ELF-1 (cell line): ENCODE measurements around the gene C8B.

Experiments used
- DNase-seq: peaks from one replicate; pipeline ENCODE4 v3.0.0-alpha.2; 2016; ENCODE audit warnings: low read depth, low spot score

Gene C8B

GRCh38 chr1:56972976-56973375, 7.2 kb upstream of the C8B start:
- no peak for DNase-seq

DNA sequence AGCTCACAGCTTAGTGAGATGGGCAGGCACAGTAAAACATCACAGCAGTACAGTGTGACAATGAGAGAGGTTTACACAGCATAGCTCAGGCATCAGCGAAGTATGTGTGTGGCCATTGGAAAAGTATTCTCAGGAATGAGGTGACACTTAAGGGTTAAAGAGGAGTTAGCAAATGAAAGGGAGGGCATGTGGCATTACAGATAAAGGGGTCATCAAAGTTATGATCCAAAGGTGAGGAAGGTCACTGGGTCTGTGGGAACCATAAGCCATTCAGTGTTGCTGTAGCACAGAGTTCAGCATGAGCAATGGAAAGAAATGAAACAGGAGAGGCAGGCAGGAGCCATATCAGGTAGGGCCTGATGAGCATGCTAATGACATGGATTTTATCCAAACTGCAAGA, 4.5 kb upstream of the C8B start:
- no peak for DNase-seq

DNA sequence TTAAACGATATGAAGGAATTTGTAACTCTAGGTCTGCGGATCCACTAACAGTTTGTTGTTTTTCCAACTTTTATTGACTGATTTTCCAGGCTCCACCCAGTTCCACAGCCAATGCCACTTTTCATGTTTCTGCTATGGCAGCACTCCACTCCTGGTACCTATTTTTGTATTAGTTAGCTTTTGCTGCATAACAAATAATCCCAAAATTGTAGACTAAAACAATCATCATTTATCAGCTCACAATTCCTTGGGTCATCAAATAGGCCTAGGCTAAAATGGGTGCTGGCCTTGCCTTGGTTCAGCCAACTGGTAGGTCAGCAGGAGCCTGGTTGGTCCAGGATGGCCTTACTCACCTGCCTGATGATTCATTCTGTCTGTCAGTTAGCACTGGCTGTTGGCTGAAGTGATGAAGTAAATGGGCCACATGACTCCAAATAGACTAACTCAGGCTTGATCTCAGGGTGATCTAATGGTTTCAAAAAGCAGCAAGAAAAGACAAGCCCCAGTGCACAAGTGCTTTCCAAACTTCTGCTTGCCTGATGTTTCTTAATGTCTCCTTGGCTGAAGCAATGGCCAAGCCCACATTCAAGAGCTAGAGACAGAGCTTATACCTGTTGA, 3.2 kb upstream of the C8B start:
- DNase-seq: no peak

GRCh38 chr1:56967900-56968832, 2.4 kb upstream of the C8B start:
- DNase-seq: peak; percentile 55

DNA sequence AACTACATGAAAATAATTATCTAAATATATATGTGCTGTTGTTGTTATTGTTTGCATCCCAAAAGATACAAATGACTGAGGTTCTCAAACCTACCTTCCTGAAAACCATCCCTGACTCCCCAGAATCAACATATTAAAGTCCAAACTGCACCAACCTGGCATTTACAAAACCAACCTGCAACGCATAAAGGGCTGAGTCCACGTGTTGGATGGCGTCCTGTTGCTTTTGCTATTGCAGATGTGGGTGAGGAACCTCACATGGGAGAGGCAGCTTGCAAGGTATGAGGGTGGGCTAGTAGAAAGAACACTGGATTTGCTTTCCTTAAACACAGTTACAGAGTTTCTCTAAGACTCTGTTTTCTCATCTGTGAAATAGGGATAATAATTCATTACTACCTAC, 1.5 kb upstream of the C8B start:
- DNase-seq: no peak

- no peak for DNase-seq
These were observed 834 bp upstream of the C8B start for GRCh38 chr1:56966698-56966999.

DNA sequence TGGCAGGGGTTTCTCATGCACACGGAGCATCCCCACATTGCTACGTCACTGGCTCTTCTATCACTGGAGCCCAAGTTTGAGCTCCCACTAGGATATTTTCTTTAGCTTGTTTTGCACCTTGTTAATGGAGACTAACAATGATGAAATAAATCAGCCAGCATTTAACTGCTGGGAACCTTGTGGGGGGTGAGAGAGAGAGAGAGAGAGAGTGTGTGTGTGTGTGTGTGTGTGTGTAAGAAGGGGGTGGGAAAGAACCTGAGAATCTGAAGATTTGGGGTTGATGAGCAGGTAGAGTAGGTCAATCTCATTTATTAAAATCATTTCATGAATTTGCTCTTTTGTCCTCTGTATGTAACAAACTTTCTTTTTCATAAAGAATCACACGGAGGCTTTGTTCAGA, 624 bp downstream of the C8B start:
- DNase-seq: no peak

DNA sequence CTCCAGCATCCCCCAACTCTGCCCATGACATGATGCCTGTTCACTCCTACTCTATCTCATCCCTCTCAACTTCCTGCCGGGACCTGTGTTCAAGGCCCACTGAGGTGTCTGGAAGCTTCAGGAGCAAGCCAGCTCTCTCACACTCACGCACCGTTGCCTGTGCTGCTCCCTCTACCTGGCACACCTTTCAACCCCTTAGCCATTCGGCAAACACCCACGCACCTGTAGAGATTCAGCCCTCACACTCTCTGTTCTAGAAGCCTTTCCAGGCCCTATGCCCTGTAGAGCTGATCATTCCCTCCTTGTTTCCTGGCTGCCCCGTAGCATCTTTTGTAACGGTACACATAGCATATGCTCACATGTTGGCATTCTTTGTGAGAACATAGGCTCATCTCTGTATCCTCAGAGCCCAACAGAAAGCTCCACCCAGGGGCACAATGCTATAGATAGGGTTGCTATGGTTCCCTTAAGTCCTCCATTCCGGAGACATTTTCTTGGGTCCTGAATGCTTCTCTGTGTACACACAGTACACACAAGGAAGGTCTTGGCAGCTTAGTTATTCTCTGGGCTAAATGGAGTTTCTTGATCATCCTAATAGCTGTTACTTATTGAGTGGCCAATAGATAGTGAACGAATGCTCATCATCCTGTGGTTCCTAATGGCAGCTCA, 1.3 kb downstream of the C8B start:
- no peak for DNase-seq

DNA sequence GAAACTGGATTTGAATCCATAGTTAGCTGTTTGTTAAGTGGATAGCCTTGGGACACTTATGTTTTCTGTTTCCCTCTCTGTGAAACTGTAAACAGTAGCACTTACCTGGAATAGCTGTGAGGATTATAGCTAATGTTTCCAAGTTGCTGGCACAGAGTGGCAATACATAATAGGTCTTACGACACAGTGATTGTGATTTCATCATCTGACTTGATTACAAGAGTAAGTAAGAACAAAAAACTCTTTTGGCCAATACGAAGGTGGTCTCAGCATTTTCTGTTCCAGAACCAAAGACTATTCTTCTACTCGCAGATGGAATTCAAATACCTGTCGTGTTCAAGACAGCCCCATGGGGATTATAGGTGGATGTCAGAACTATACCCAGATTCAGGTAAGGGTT, 2.1 kb downstream of the C8B start:
- no peak for DNase-seq

GRCh38 chr1:56961426-56961825, 4.4 kb downstream of the C8B start:
- DNase-seq: no peak

DNA sequence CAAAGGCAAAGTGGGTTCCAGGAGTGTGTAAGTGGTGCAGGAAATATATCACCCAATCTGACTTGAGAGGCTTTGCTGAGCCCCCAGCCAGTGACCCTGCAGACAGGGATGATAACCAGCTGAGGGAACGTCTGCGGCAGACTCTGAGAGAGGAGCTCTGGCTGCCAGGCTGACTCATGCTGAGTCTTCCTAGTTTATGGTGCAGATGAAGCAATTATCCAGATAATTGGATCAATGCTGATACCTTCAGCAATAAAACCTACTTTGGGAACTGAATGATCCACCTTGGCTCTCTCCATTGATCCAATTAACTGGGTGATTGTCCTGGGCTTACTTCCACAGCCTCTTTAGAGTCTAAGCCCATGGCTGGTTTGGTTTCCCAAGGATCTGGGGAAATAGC, 7.3 kb downstream of the C8B start:
- DNase-seq: peak; percentile 62

DNA sequence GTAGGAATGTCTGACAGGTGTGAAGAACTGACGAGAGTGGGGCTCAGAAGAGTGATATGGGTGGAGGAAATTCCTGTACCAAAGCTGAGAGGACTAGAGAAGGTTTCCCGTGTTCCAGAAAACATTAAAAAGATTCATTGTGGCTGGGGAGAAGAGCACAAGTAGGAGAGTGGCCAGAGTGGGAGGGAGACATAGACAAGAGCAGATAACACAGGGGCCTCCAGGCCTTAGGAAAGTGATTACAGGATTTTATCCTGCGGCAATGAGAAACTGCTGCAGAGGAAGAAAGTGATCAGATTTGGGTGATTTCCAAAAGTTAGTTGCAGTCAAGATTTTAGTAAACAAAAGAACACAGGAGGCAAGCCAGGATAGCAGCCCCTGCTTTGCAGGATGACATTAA, 7.9 kb downstream of the C8B start:
- no peak for DNase-seq

DNA sequence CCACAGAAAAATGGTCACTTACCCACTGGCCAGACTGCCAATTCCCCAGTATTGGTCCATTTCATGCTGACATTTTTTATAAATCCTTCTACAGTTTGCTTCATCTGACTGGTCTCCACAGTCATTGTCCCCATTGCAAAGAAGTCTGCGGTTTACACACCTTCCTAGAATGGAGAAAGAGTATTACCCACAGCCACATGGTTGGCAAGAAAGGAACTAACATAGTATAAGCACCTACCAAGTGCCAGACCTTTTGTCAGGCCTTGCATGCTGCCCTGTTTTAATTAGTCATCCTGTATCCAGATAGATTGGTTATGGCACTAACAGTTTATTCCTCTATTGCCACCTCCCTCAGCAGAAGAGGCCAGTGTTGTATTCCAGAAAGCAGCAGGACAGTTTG, 11.2 kb downstream of the C8B start:
- DNase-seq: no peak

- no peak for DNase-seq
These were observed 12.4 kb downstream of the C8B start for GRCh38 chr1:56953386-56953785.

DNA sequence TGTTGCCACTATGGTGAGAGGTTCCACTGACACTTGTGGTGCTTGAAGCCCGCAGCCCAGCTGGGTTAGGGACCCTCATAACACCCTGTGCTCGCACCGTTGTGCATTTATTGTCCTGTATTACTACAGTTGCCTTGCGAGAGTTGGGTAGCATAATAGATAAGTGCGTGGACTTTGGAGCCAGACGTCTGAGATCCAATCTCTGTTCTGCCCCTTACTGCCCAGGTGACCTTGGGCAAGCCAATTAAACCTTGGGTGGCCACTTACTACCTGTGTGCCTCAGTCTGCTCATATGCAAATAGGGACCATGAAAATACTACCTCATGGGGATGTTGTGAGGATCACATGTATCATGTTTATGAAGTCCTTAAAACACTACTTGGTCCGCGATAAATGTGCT, 13.3 kb downstream of the C8B start:
- no peak for DNase-seq

DNA sequence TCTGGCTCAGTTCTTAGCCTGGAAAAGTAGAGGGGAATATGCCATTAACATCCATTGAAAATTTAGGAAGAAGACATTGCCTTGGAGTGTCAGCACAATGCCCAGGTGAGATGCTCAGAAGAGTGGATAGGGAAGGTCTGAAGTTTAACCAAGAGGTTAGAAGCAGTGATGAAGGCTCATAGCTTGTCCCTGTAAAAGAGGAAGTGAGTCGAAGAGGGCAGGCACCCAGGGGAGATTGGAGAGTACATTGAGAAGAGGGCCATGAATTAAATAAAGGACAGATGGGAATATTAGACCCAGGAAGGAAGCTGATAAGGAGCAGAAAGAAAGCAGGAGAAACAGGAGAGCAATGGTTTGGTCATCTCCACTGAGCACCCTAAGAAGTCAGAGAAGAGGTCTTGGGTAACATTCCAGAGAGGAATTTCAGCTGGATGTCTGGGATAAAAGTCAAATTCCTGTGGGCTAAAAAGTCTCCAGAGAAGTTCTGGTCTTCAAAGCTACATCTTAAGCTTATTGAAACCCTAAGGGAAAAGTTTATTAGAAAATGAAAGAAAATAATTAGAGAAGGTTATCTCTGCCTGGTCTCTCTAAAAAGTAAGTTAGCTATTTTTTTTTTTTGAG, 17.3 kb downstream of the C8B start:
- no peak for DNase-seq

GRCh38 chr1:56940039-56940438, 25.8 kb downstream of the C8B start:
- no peak for DNase-seq

- DNase-seq: peak; percentile 17
These were observed 26.6 kb downstream of the C8B start for GRCh38 chr1:56939209-56939608.

DNA sequence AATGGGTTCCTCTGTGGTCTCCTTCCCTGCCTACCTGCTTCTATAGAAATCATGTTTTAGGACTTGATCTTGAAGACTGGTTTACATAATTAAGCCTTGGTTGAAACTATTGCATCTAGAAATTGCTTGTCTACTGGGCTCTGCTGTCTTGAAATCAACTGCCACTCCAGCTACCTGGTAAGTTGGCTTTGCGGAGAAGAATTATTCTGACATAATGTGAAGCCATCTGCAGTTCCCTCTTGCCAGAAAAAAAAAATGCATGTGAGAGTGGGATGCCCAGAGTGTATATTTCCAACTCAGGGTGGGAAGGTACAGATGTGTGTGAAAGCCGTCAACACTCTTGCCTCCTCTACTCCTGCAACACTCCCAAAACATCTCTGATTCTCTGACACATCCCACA, 27.2 kb downstream of the C8B start:
- DNase-seq: no peak

GRCh38 chr1:56934430-56935060, 31.3 kb downstream of the C8B start:
- no peak for DNase-seq

GRCh38 chr1:56933606-56934005, 32.2 kb downstream of the C8B start:
- no peak for DNase-seq

GRCh38 chr1:56933161-56933560, 32.7 kb downstream of the C8B start:
- no peak for DNase-seq
